Measurements from ENCODE around the gene RNF208.
A peak's percentile ranks its signal among the peaks of the same experiment; 100 is the strongest.

RNF208 gene

DNA sequence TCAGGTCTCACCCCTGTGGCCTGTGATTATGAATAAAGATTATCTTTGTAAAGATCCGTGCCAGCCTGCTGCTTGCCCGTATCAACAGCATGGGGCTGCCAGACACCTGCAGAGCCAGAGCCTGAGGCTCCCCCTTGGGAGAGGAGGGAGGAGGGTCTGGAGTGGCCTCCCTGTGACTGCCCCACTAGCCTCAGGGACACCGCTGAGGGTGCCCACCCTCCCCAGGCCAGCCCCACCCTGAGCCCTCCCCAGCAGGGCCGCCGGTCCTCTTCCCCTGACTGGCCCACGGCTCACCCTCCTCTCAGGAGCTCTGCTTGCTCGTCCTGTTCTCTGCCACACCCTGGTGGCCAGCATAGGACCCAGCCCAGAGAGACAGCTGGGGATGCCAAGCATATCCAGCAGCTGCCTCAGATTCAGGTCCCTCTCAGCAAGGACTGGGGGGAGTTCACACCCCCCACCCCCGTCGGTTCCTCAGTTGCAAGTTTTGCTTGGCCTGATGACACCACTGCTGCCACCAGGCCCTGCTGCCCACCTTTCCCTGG is 31.7 kb downstream of the RNF208 start:
- H3K27ac ChIP-seq (ENCODE audit: insufficient read depth in 1 of 2, low read depth in 1 of 2, low read length in 2 of 2, poor library complexity in 1 of 2, severe bottlenecking in 2 of 2) = peak overlapping the region in 1 of 2 experiments; percentile 90
- 95% methylated on average over 9 of the region's 9 CpGs for WGBS (ENCODE audit: insufficient coverage)
- H3K27me3 ChIP-seq (replicated peaks in 2 of 5; ENCODE audit: control insufficient read depth in 4 of 5, insufficient read depth in 5 of 5, low read length in 4 of 5) = no peaks in the 10 kb centered on the region
- no peaks in the 10 kb centered on the region for H3K9me3 ChIP-seq (ENCODE audit: control extremely low read depth in 1 of 5, control insufficient read depth in 4 of 5, insufficient read depth in 2 of 5, low read depth in 1 of 5, low read length in 4 of 5)
- peak overlapping the region in 2 of 7 experiments; percentile 98 to 99 for H3K4me3 ChIP-seq (ENCODE audit: control insufficient read depth in 1 of 7, extremely low read depth in 1 of 7, insufficient read depth in 4 of 7, low read depth in 2 of 7, low read length in 6 of 7)
- ChIA-PET POLR2A (no interaction called here), CTCF (interaction anchor here (0.8 to 6.1 kb wide), 10 partner anchors 8 to 59 kb away, joined by 3 to 33 read pairs (median 6); partner anchors contain the start of genes LRRC26, RNF208, RNF224 and TMEM210)
- peaks cover 3 to 39% (median 36%) of the 10 kb centered on the region in 4 experiments for H3K4me1 ChIP-seq (ENCODE audit: control extremely low read depth in 1 of 4, control insufficient read depth in 4 of 4, insufficient read depth in 4 of 4, low read length in 3 of 4)
- peaks cover 5 to 53% (median 26%) of the 10 kb centered on the region in 4 experiments for H3K36me3 ChIP-seq (ENCODE audit: control insufficient read depth in 4 of 4, insufficient read depth in 4 of 4, low read length in 3 of 4)
- no peak for DNase-seq

DNA sequence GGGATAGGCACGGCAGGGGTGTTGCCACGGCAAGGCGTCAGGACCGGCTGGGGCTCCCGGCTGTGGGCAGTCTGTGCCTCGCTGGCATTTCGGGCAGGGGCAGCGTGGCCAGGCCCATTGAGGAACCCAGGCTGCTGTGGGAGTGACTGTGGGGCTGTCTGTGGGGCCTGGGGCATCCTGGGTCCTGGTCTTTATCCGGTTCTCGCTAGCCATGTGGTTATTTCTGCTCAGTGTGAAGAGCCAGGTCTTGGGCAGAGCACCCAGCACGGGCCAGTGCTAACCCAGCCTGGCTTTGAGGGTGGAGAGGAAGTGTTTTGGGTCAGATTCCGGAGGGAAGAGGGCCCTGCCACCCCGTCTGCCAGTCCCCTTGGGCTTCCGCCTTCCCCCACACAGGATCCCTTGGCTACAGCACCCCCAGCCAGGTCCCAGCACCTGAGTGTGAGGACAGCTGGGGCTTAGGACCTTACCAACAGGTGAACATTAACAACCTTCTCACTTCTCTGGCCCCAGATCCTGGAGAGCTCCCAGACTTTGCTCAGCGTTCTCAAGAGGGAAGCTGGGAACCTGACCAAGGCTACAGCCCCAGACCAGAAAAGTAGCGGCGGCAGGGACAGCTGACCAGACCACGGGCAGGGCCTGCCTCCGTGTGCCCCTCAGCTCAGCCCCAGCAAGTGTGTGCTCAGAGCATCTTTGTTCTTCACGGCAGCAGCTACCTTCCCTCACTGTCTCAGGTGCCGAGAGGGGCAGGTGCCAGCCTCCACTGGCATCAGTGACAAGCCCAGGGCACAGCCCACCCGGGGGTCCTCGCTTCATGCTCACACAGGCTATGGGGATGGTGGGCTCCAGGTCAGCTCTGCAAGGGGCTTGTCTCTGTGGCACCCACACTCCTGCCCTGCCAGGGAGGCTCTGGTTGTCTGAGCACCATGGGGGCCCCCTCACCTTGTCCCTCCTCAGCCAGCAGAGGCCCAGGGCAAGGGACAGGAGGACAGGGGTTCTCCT is 32.4 kb downstream of the RNF208 start:
- POLR2A ChIA-PET = interaction anchor here (0.7 to 2.0 kb wide), 4 partner anchors 11 to 35 kb away, joined by 3 to 6 read pairs (median 4); partner anchors contain the start of genes CYSRT1 and TPRN

DNA sequence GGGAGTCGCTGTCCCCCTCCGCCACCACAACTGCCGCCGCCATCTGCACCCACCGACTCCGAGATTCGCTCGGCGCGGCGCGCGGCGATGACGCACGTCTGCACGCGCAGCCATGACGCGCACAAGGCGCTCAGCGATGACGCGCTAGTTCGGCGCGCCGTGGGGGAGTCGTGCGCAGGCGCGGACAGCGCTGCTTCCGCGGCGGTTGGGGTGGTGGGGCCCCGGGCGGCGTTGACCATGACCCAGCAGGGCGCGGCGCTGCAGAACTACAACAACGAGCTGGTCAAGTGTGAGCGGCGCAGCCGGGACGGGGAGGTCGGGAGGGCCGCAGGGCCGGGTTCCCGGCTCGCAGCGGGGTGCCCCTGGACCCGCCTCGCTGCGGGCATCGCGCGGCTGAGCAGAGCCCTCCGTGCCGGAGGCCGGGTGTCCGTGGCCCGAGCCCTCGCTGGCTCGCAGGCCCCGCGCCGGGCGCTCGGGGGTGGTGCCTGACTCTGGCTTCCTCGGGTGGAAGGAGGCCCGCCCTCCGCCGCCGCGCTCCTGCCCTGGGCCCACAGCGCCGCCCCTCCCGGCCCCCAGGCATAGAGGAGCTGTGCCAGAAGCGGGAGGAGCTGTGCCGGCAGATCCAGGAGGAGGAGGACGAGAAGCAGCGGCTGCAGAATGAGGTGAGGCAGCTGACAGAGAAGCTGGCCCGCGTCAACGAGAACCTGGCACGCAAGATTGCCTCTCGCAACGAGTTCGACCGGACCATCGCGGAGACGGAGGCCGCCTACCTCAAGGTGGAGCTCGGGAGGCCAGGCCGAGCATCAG is 33.3 kb downstream of the RNF208 start, which contains the start of the genes ANAPC2 and SSNA1:
Gene ANAPC2, minus strand, starts transcription at position 71 of the 807 bp plus-strand sequence. Its CDS starts 28 bp downstream, at position 43.
Gene SSNA1, plus strand, starts transcription at position 187 of the 807 bp plus-strand sequence. Its CDS starts 51 bp downstream, at position 238.
- CTCF ChIA-PET = interaction anchor here (0.6 to 6.1 kb wide), 17 partner anchors 8 to 100 kb away, joined by 3 to 33 read pairs (median 4); partner anchors contain the start of genes CYSRT1, LRRC26, RNF208 and RNF224
- under 1% methylated on average over 78 of the region's 98 CpGs for WGBS (ENCODE audit: insufficient coverage)
- POLR2A ChIA-PET = interaction anchor here (0.7 to 2.0 kb wide), 4 partner anchors 12 to 36 kb away, joined by 3 to 6 read pairs (median 4); partner anchors contain the start of genes CYSRT1 and TPRN
- Histone ChIP-seq H3K27me3 (replicated peaks in 2 of 5; ENCODE audit: control insufficient read depth in 4 of 5, insufficient read depth in 5 of 5, low read length in 4 of 5) (no peaks in the 10 kb centered on the region), H3K27ac (ENCODE audit: insufficient read depth in 1 of 2, low read depth in 1 of 2, low read length in 2 of 2, poor library complexity in 1 of 2, severe bottlenecking in 2 of 2) (peak within 1 kb of the TSS; percentile 70 to 90), H3K36me3 (ENCODE audit: control insufficient read depth in 4 of 4, insufficient read depth in 4 of 4, low read length in 3 of 4) (peaks cover 5 to 69% (median 35%) of the 10 kb centered on the region in 4 experiments), H3K9me3 (ENCODE audit: control extremely low read depth in 1 of 5, control insufficient read depth in 4 of 5, insufficient read depth in 2 of 5, low read depth in 1 of 5, low read length in 4 of 5) (no peaks in the 10 kb centered on the region), H3K4me1 (ENCODE audit: control extremely low read depth in 1 of 4, control insufficient read depth in 4 of 4, insufficient read depth in 4 of 4, low read length in 3 of 4) (peaks cover 3 to 39% (median 36%) of the 10 kb centered on the region in 4 experiments), H3K4me3 (ENCODE audit: control insufficient read depth in 1 of 7, extremely low read depth in 1 of 7, insufficient read depth in 4 of 7, low read depth in 2 of 7, low read length in 6 of 7) (peak within 1 kb of the TSS; percentile 90 to 99 (median 96))
- peak; percentile 92 to 97 (median 94) for DNase-seq

More for the DNA sequence above, 32.4 kb downstream of the RNF208 start:
- no peaks in the 10 kb centered on the region for H3K27me3 ChIP-seq (replicated peaks in 2 of 5; ENCODE audit: control insufficient read depth in 4 of 5, insufficient read depth in 5 of 5, low read length in 4 of 5)
- DNase-seq = no peak
- CTCF ChIA-PET = interaction anchor here (0.6 to 6.1 kb wide), 18 partner anchors 9 to 60 kb away, joined by 3 to 33 read pairs (median 4); partner anchors contain the start of genes CYSRT1, LRRC26, RNF208 and RNF224
- no peaks in the 10 kb centered on the region for H3K9me3 ChIP-seq (ENCODE audit: control extremely low read depth in 1 of 5, control insufficient read depth in 4 of 5, insufficient read depth in 2 of 5, low read depth in 1 of 5, low read length in 4 of 5)
- peaks cover 5 to 61% (median 29%) of the 10 kb centered on the region in 4 experiments for H3K36me3 ChIP-seq (ENCODE audit: control insufficient read depth in 4 of 4, insufficient read depth in 4 of 4, low read length in 3 of 4)
- H3K4me3 ChIP-seq (ENCODE audit: control insufficient read depth in 1 of 7, extremely low read depth in 1 of 7, insufficient read depth in 4 of 7, low read depth in 2 of 7, low read length in 6 of 7) = peak overlapping the region; percentile 90 to 99 (median 96)
- 57% methylated on average over 14 of the region's 23 CpGs for WGBS (ENCODE audit: insufficient coverage)
- peaks cover 3 to 39% (median 36%) of the 10 kb centered on the region in 4 experiments for H3K4me1 ChIP-seq (ENCODE audit: control extremely low read depth in 1 of 4, control insufficient read depth in 4 of 4, insufficient read depth in 4 of 4, low read length in 3 of 4)
- peak overlapping the region; percentile 68 to 90 for H3K27ac ChIP-seq (ENCODE audit: insufficient read depth in 1 of 2, low read depth in 1 of 2, low read length in 2 of 2, poor library complexity in 1 of 2, severe bottlenecking in 2 of 2)

DNA sequence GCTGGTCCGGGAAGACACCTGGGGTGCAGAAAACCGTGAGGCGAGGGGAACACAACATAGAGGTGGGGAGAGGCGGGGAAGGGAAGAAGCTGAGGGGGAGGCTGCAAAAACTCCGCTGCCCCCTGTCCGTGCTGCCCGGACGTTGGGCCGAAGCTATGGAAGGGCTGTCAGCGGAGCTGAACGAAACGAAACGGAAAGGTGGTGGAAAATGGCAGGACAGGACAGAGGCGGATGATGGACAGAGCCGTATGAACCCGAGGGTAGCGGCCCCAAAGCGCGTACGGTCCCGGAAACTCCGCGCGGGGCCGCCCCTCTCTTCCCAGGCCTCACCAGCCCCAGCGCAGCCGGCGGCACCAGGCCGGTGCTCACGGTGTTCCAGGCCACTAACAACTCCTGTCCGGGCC is 34.0 kb downstream of the RNF208 start:
- 1% methylated on average over 21 of the region's 31 CpGs for WGBS (ENCODE audit: insufficient coverage)
- Histone ChIP-seq H3K4me3 (ENCODE audit: control insufficient read depth in 1 of 7, extremely low read depth in 1 of 7, insufficient read depth in 4 of 7, low read depth in 2 of 7, low read length in 6 of 7) (peak overlapping the region; percentile 90 to 99 (median 96)), H3K27ac (ENCODE audit: insufficient read depth in 1 of 2, low read depth in 1 of 2, low read length in 2 of 2, poor library complexity in 1 of 2, severe bottlenecking in 2 of 2) (peak overlapping the region; percentile 70 to 90), H3K9me3 (ENCODE audit: control extremely low read depth in 1 of 5, control insufficient read depth in 4 of 5, insufficient read depth in 2 of 5, low read depth in 1 of 5, low read length in 4 of 5) (no peaks in the 10 kb centered on the region), H3K27me3 (replicated peaks in 2 of 5; ENCODE audit: control insufficient read depth in 4 of 5, insufficient read depth in 5 of 5, low read length in 4 of 5) (no peaks in the 10 kb centered on the region), H3K4me1 (ENCODE audit: control extremely low read depth in 1 of 4, control insufficient read depth in 4 of 4, insufficient read depth in 4 of 4, low read length in 3 of 4) (peaks cover 3 to 39% (median 36%) of the 10 kb centered on the region in 4 experiments), H3K36me3 (ENCODE audit: control insufficient read depth in 4 of 4, insufficient read depth in 4 of 4, low read length in 3 of 4) (peaks cover 5 to 74% (median 41%) of the 10 kb centered on the region in 4 experiments)
- ChIA-PET POLR2A (interaction anchor here (1.3 to 2.0 kb wide), 2 partner anchors 18 to 36 kb away, joined by 4 read pairs; partner anchors contain the start of gene CYSRT1), CTCF (interaction anchor here (1.0 to 6.1 kb wide), 10 partner anchors 8 to 100 kb away, joined by 3 to 33 read pairs (median 4); partner anchors contain the start of genes RNF224 and TPRN)
- DNase-seq = no peak

DNA sequence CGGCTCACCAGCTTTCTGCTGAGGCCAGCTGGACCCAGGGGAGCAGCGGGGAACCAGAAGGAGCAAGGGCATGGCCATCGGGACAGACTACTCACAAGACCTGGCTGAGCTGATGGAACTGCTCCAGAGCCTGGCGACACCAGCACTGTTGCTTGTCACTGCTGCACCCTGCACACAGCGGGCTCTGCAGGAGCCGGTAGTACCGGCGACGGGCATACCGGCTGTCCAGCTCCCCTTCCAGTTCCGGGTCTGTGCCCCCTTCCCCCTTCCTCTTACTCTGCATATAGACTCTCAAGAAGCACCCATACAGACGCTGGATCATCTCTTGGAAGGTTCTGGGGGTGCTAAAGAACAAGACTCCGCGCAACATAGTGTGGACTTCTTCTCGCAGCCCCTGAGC is 34.7 kb downstream of the RNF208 start:
- CTCF ChIA-PET = interaction anchor here (1.5 to 6.1 kb wide), 6 partner anchors 7 to 50 kb away, joined by 3 to 33 read pairs (median 7); partner anchors contain the start of genes RNF224 and TPRN
- H3K4me1 ChIP-seq (ENCODE audit: control extremely low read depth in 1 of 4, control insufficient read depth in 4 of 4, insufficient read depth in 4 of 4, low read length in 3 of 4) = peaks cover 3 to 39% (median 36%) of the 10 kb centered on the region in 4 experiments
- POLR2A ChIA-PET = interaction anchor here (2.0 kb wide), 1 partner anchor 19 kb away, joined by 4 read pairs; no protein-coding TSS in a partner anchor
- peak overlapping the region; percentile 90 to 99 (median 96) for H3K4me3 ChIP-seq (ENCODE audit: control insufficient read depth in 1 of 7, extremely low read depth in 1 of 7, insufficient read depth in 4 of 7, low read depth in 2 of 7, low read length in 6 of 7)
- peaks cover 5 to 75% (median 48%) of the 10 kb centered on the region in 4 experiments for H3K36me3 ChIP-seq (ENCODE audit: control insufficient read depth in 4 of 4, insufficient read depth in 4 of 4, low read length in 3 of 4)
- H3K27me3 ChIP-seq (replicated peaks in 2 of 5; ENCODE audit: control insufficient read depth in 4 of 5, insufficient read depth in 5 of 5, low read length in 4 of 5) = no peaks in the 10 kb centered on the region
- WGBS (ENCODE audit: insufficient coverage) = 95% methylated on average over 13 of the region's 15 CpGs
- H3K9me3 ChIP-seq (ENCODE audit: control extremely low read depth in 1 of 5, control insufficient read depth in 4 of 5, insufficient read depth in 2 of 5, low read depth in 1 of 5, low read length in 4 of 5) = no peaks in the 10 kb centered on the region
- DNase-seq = no peak
- peak overlapping the region; percentile 70 to 90 for H3K27ac ChIP-seq (ENCODE audit: insufficient read depth in 1 of 2, low read depth in 1 of 2, low read length in 2 of 2, poor library complexity in 1 of 2, severe bottlenecking in 2 of 2)

Data from common myeloid progenitor, CD34-positive (primary cell).